ENCODE data around the gene DYNLL2.
"Not testable (repeated sequence)": the region's sequence is repeated elsewhere in the genome, so short reads cannot be mapped to it uniquely, and the experiment has no call there.

DYNLL2 gene

GRCh38 chr17:58082870-58083490 lies at the start of gene DYNLL2:
TSS of gene DYNLL2 (plus strand) at chr17:58083419. CDS start at chr17:58087091, 3,672 bp downstream.
- peak; percentile 97 for DNase-seq

GRCh38 chr17:58039975-58040374 lies 43.2 kb upstream of the DYNLL2 start:
- no peak for DNase-seq

- DNase-seq = no peak
Measured at GRCh38 chr17:58040386-58040785, 42.8 kb upstream of the DYNLL2 start.

GRCh38 chr17:58041161-58041560 lies 42.1 kb upstream of the DYNLL2 start:
- DNase-seq = no peak

- DNase-seq = no peak
Measured at GRCh38 chr17:58043221-58044181, 39.7 kb upstream of the DYNLL2 start.

- not testable (repeated sequence) for DNase-seq
Measured at GRCh38 chr17:58044256-58044655, 39.0 kb upstream of the DYNLL2 start.

GRCh38 chr17:58046239-58047094 lies 36.8 kb upstream of the DYNLL2 start:
- DNase-seq = no peak

GRCh38 chr17:58047376-58048150 lies 35.7 kb upstream of the DYNLL2 start:
- DNase-seq = no peak

- no peak for DNase-seq
Measured at GRCh38 chr17:58049533-58049932, 33.7 kb upstream of the DYNLL2 start.

GRCh38 chr17:58050966-58051365 lies 32.3 kb upstream of the DYNLL2 start:
- no peak for DNase-seq

- no peak for DNase-seq
Measured at GRCh38 chr17:58051468-58051867, 31.8 kb upstream of the DYNLL2 start.

- no peak for DNase-seq
Measured at GRCh38 chr17:58052407-58052806, 30.8 kb upstream of the DYNLL2 start.

GRCh38 chr17:58052945-58053715 lies 30.1 kb upstream of the DYNLL2 start:
- no peak for DNase-seq

GRCh38 chr17:58054641-58055040 lies 28.6 kb upstream of the DYNLL2 start:
- DNase-seq = no peak

GRCh38 chr17:58056476-58056875 lies 26.7 kb upstream of the DYNLL2 start:
- no peak for DNase-seq

- DNase-seq = peak; percentile 38
Measured at GRCh38 chr17:58059141-58059540, 24.1 kb upstream of the DYNLL2 start.

- peak; percentile 7 for DNase-seq
Measured at GRCh38 chr17:58060596-58061191, 22.5 kb upstream of the DYNLL2 start.

- DNase-seq = no peak
Measured at GRCh38 chr17:58061672-58062071, 21.5 kb upstream of the DYNLL2 start.

GRCh38 chr17:58065238-58065637 lies 18.0 kb upstream of the DYNLL2 start:
- DNase-seq = no peak

GRCh38 chr17:58066401-58066800 lies 16.8 kb upstream of the DYNLL2 start:
- no peak for DNase-seq

GRCh38 chr17:58072862-58073261 lies 10.4 kb upstream of the DYNLL2 start:
- DNase-seq = no peak

Data from NCI-H1436 (cell line).